GM12878 (cell line): ENCODE data around the gene FOXN4.

ENCODE experiments used
- CEBPZ ChIP-seq: fragments of 150-350 bp; IDR thresholded peaks from 2 replicates; pipeline ENCODE4 v1.6.1; 2016; ENCODE audit warnings: low read depth, low read length
- CTCF ChIP-seq, 3 experiments: IDR thresholded peaks in 2 of 3; conservative IDR thresholded peaks in 1 of 3; 2 replicates each; pipeline ENCODE4 v1.5.1; 2011; ENCODE audit warnings: low read depth in 3 of 3, low read length in 3 of 3, mild to moderate bottlenecking in 3 of 3, control low read depth in 2 of 3, moderate library complexity in 2 of 3, inconsistent platforms in 1 of 3, mixed read lengths in 1 of 3; ENCODE audit not compliant: control insufficient read depth in 2 of 3, insufficient read depth in 1 of 3; ENCODE audit errors: extremely low read depth in 1 of 3
- E2F4 ChIP-seq: IDR thresholded peaks from 2 replicates; pipeline ENCODE4 v1.6.1; 2012; ENCODE audit warnings: low read depth, low read length, improper control_type of control experiment
- KAT2A ChIP-seq: conservative IDR thresholded peaks from 2 replicates; pipeline ENCODE4 v1.6.1; 2011; ENCODE audit warnings: low read depth, low read length; ENCODE audit not compliant: control insufficient read depth
- PKNOX1 ChIP-seq: fragments of 450-650 bp; IDR thresholded peaks from 2 replicates; pipeline ENCODE4 v1.6.1; 2016; ENCODE audit warnings: mild to moderate bottlenecking
- POLR2A ChIP-seq: IDR thresholded peaks from 2 replicates; pipeline ENCODE4 v1.6.1; 2011; ENCODE audit warnings: low read depth, mild to moderate bottlenecking, low read length
- POLR2AphosphoS5 ChIP-seq: IDR thresholded peaks from 2 replicates; pipeline ENCODE4 v1.6.1; 2011; ENCODE audit warnings: mild to moderate bottlenecking, low read length, inconsistent platforms
- ZBED1 ChIP-seq: IDR thresholded peaks from 2 replicates; pipeline ENCODE4 v1.6.1; 2016; ENCODE audit warnings: borderline replicate concordance

- TF ChIP-seq PKNOX1 = no peak
- TF ChIP-seq ZBED1 = no peak
- TF ChIP-seq CTCF (IDR thresholded peaks at IDR 0.05 in 2 of 3, conservative IDR thresholded peaks at IDR 0.05 in 1 of 3; ENCODE audit: control insufficient read depth in 2 of 3, extremely low read depth in 1 of 3, insufficient read depth in 1 of 3, low read depth in 3 of 3, low read length in 3 of 3) = no peak
- TF ChIP-seq POLR2AphosphoS5 = no peak
- TF ChIP-seq CEBPZ = no peak
- no peak for TF ChIP-seq E2F4
- no peak for TF ChIP-seq POLR2A
- no peak for TF ChIP-seq KAT2A
Measured at GRCh38 chr12:109239691-109240090, 69.4 kb downstream of the FOXN4 start.
